Lung (tissue), 12 donors: ENCODE measurements around the gene CR1. TPM values are rescaled to one million over a fixed set of nuclear protein-coding genes. Genes with fewer than 3 reads are reported as not detected.
"Not testable (repeated sequence)": the region's sequence is repeated elsewhere in the genome, so short reads cannot be mapped to it uniquely, and the experiment has no call there.

Source experiments
- ATAC-seq: fragments of 200-7000 bp; cut with Tn5 transposase; one replicate; pipeline ENCODE4 v1.9.1; 2020; ENCODE audit warnings: moderate number of reproducible peaks; ENCODE audit not compliant: insufficient read depth, low FRiP score
- DNase-seq, 3 donors: peaks; one replicate each; pipeline ENCODE4 v3.0.0-alpha.2; 2013 to 2017
- H3K27ac ChIP-seq, 2 donors: one replicate each; pipeline ENCODE4 v1.5.1; 2013; ENCODE audit warnings: mild to moderate bottlenecking in 2 of 2, moderate library complexity in 2 of 2, control low read depth in 1 of 2, inconsistent platforms in 1 of 2, low read depth in 1 of 2, low read length in 1 of 2
- H3K27me3 ChIP-seq, 3 donors: one replicate each; pipeline ENCODE4 v1.5.1; 2013; ENCODE audit warnings: low read length in 2 of 3; ENCODE audit not compliant: control insufficient read depth in 3 of 3, insufficient read depth in 3 of 3
- H3K36me3 ChIP-seq, 4 donors: one replicate each; pipeline ENCODE4 v1.5.1; 2013; ENCODE audit warnings: low read length in 4 of 4, mild to moderate bottlenecking in 1 of 4, moderate library complexity in 1 of 4; ENCODE audit not compliant: control insufficient read depth in 4 of 4, insufficient read depth in 4 of 4
- H3K4me1 ChIP-seq, 5 donors: one replicate each; pipeline ENCODE4 v1.5.1; 2013; ENCODE audit warnings: low read length in 5 of 5, mild to moderate bottlenecking in 2 of 5, moderate library complexity in 1 of 5; ENCODE audit not compliant: control insufficient read depth in 5 of 5, insufficient read depth in 5 of 5
- H3K4me3 ChIP-seq: one replicate; pipeline ENCODE4 v1.5.1; 2013; ENCODE audit warnings: mild to moderate bottlenecking, control low read depth, moderate library complexity
- H3K9ac ChIP-seq, 2 donors: one replicate each; pipeline ENCODE4 v1.5.1; 2013; ENCODE audit warnings: low read length in 2 of 2, control low read depth in 1 of 2; ENCODE audit not compliant: insufficient read depth in 1 of 2
- H3K9me3 ChIP-seq, 4 donors: one replicate each; pipeline ENCODE4 v1.5.1; 2013; ENCODE audit warnings: low read length in 3 of 4, mild to moderate bottlenecking in 1 of 4, moderate library complexity in 1 of 4; ENCODE audit not compliant: control insufficient read depth in 4 of 4, insufficient read depth in 3 of 4
- WGBS, 2 donors: extraction: QIAGEN DNeasy Blood & Tissue Kit; methylation state at CpG; one replicate each; pipeline ENCODE4 v1.1.7; 2013; 5-methylcytosine and 5-hydroxymethylcytosine counted together
- polyA plus RNA-seq, 2 donors: library from polyadenylated mRNA; stranded (reverse); fragments of 200-250 nt; gene quantifications; one replicate each; pipeline ENCODE4 v1.2.1, GENCODE V29; 2013
- total RNA-seq, 2 donors: library from RNA; depleted of rRNA in 1 of 2; stranded (reverse); fragments of >200 nt in 1 of 2; gene quantifications; one replicate each; pipeline ENCODE4 v1.2.1, GENCODE V29; 2014 to 2021
- TF ChIP-seq, protein P1 (sequence below): IDR thresholded peaks from 2 replicates; pipeline ENCODE4 v1.5.1; 2012; ENCODE audit warnings: mild to moderate bottlenecking; ENCODE audit errors: control extremely low read depth, extremely low read depth
- donor health status: control.
- donor health status: control.
- donor health status: Bipolar disorder and iron deficiency.
- donor health status: healthy.
- donor health status: DM: yes; HTN: yes; CAD: no.

CR1 gene
- total and polyA plus RNA-seq, 4 donors, result 0.57 to 26.6 (median 16.6) TPM

DNA sequence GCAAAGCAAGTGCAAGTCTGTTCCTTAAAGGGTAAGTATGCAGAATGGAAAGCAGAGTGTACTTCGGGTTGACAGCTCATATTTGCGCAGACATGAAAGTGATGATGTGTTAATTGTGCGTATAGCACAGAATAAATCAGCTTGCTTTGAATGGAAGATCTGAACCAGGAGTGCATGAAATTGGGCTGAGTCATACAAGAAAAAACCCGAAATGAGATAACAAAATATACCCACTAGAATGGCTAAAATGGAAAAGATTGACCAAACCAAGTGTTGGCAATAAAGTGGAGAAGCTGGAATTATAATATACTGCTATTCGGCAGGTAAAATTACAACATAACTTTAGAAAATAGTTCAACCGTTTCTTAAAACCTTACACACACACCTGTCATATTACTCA, 177.4 kb downstream of the CR1 start:
- DNase-seq (no peak), ATAC-seq (no peak)
- WGBS, 2 donors, result 66 to 67% methylated on average over 6 of the region's 6 CpGs
- TF ChIP-seq, protein P1, sequence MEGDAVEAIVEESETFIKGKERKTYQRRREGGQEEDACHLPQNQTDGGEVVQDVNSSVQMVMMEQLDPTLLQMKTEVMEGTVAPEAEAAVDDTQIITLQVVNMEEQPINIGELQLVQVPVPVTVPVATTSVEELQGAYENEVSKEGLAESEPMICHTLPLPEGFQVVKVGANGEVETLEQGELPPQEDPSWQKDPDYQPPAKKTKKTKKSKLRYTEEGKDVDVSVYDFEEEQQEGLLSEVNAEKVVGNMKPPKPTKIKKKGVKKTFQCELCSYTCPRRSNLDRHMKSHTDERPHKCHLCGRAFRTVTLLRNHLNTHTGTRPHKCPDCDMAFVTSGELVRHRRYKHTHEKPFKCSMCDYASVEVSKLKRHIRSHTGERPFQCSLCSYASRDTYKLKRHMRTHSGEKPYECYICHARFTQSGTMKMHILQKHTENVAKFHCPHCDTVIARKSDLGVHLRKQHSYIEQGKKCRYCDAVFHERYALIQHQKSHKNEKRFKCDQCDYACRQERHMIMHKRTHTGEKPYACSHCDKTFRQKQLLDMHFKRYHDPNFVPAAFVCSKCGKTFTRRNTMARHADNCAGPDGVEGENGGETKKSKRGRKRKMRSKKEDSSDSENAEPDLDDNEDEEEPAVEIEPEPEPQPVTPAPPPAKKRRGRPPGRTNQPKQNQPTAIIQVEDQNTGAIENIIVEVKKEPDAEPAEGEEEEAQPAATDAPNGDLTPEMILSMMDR, result no peak
- H3K27ac ChIP-seq, result no peak overlapping the region
- H3K4me3 ChIP-seq, result no peak overlapping the region
- H3K4me1 ChIP-seq, result peaks cover 0 to 4% (median 0%) of the 10 kb centered on the region in 5 donors
- no peaks in the 10 kb centered on the region for H3K9me3 ChIP-seq
- H3K27me3 ChIP-seq, result peaks cover 0 to 36% (median 30%) of the 10 kb centered on the region in 3 donors
- H3K36me3 ChIP-seq, result no peaks in the 10 kb centered on the region
- H3K9ac ChIP-seq, result no peak overlapping the region

DNA sequence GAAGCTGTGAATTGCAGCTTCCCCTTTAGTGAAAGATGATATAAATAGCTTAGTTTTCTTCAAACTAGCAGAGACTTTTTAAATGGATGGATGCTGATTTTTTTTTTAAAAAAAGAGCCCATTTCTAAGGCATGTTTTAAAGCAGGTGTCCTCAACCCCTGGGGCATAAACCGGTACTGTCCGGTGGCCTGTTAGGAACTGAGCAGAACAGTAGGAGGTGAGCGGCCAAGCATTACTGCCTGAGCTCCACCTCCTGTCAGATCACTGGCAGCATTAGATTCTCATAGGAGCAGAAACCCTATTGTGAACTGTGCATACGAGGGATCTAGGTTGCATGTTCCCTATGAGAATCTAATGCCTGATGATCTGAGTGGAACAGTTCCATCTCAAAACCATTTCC, 180.2 kb downstream of the CR1 start:
- 84 to 93% methylated on average over 4 of the region's 4 CpGs for WGBS, 2 donors
- Histone ChIP-seq H3K9me3 (no peaks in the 10 kb centered on the region), H3K36me3 (no peaks in the 10 kb centered on the region), H3K27me3 (peaks cover 0 to 10% (median 8%) of the 10 kb centered on the region in 3 donors), H3K9ac (no peak overlapping the region), H3K27ac (no peak overlapping the region), H3K4me3 (no peak overlapping the region), H3K4me1 (no peaks in the 10 kb centered on the region)
- ATAC-seq (no peak), DNase-seq (no peak)
- TF ChIP-seq, protein P1, result no peak

GRCh38 chr1:207680590-207681388, 184.8 kb downstream of the CR1 start:
- H3K4me1 ChIP-seq, H3K27ac ChIP-seq, ATAC-seq, H3K4me3 ChIP-seq, H3K36me3 ChIP-seq, H3K9ac ChIP-seq, DNase-seq, H3K27me3 ChIP-seq, H3K9me3 ChIP-seq: not testable (repeated sequence)
- WGBS, 2 donors, result 67 to 71% methylated on average over 6 of the region's 6 CpGs

DNA sequence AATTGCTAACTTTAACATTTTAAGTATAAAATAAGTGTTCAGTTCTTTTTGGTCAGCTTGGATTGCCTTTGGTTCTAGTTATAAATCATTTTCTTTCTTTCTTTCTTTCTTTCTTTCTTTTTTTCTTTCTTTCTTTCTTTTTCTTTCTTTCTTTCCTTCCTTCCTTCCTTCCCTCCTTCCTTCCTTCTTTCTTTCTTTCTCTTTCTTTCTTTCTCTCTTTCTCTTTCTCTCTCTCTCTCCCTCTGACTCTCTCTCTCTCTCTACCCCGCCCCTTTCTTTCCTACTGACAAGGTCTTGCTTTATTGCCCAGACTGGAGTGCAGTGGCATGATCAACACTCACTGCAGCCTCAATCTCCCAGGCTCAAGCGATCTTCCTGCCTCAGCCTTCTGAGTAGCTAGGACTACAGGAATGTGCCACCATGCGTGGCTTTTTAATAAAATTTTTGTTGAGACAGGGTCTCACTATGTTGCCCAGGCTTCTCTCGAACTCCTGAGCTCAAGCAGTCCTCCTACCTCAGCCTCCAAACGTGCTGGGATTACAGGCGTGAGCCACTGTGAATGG, 187.0 kb downstream of the CR1 start:
- not testable (repeated sequence) for H3K9me3 ChIP-seq, H3K4me3 ChIP-seq, H3K27me3 ChIP-seq, H3K27ac ChIP-seq, H3K4me1 ChIP-seq, H3K36me3 ChIP-seq, DNase-seq, H3K9ac ChIP-seq, ATAC-seq
- 89 to 94% methylated on average over 6 of the region's 6 CpGs for WGBS, 2 donors

- WGBS, 2 donors, result 86 to 97% methylated on average over 4 of the region's 4 CpGs
- not testable (repeated sequence) for H3K4me1 ChIP-seq, H3K27ac ChIP-seq
These were observed 194.6 kb downstream of the CR1 start for GRCh38 chr1:207690551-207690950.

More at GRCh38 chr1:207690551-207690950, 194.6 kb downstream of the CR1 start:
- not testable (repeated sequence) for DNase-seq, ATAC-seq, H3K27me3 ChIP-seq, H3K9ac ChIP-seq, H3K36me3 ChIP-seq, H3K4me3 ChIP-seq, H3K9me3 ChIP-seq
